Fibroblast of upper back skin (primary cell): ENCODE results near the gene AGBL4.
"Not testable (repeated sequence)": the region's sequence is repeated elsewhere in the genome, so short reads cannot be mapped to it uniquely, and the experiment has no call there.

Source experiments
- DNase-seq: peaks from one replicate; pipeline ENCODE4 v3.0.0-alpha.2; 2013

The AGBL4 gene

DNA sequence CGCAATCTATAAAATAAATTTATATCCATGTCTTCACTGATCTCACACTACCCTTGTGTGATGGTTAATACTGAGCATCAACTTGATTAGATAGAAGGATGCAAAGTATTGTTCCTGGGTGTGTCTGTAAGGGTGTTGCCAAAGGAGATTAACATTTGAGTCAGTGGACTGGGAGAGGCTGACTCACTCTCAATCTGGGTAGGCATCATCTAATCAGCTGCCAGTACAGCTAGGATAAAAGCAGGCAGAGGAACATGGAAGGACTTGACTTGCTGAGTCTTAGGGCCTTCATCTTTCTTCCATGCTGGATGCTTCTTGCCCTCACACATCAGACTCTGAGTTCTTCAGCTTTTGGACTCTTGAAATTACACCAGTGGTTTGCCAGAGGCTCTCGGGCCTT, 615.4 kb downstream of the AGBL4 start:
- no peak for DNase-seq

DNA sequence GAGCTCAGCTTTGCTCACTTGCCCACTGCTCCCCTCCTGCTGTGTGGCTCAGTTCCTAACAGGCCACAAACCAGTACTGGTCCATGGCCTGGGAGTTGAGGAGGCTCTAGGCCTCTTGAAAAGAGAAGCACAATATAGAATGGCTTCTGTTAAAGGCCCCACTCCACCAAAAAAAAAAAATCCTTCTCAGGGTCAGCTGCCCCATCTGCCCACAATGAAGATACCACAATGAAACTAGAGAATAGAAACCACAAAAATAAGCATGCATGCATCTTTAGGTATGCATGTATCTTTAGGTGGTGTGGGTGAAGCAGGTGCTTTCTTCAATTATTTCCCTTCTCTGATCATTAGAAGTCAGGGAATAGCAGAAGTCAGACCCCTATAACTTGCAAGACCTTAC, 626.7 kb downstream of the AGBL4 start:
- no peak for DNase-seq

- no peak for DNase-seq
Measured at GRCh38 chr1:49394200-49394599, 629.6 kb downstream of the AGBL4 start.

DNA sequence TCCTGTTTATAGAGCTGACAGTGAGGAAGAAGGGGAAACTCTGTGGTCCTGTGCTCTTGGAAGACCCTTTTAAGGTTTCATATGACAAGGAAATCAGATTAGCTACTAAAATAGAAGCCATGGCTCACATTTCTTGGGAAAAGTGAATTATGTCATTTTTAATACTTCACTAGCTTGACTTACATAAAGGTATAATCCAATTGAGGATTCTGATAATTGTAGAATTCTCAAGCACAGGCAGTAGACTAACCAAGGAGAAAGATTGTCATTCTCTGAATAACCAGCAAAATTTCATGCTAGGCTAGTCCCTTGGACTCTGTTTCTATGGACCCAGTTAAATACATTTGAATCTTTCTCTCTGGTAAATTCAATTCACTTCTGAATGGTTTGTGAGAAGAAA, 634.1 kb downstream of the AGBL4 start:
- no peak for DNase-seq

DNA sequence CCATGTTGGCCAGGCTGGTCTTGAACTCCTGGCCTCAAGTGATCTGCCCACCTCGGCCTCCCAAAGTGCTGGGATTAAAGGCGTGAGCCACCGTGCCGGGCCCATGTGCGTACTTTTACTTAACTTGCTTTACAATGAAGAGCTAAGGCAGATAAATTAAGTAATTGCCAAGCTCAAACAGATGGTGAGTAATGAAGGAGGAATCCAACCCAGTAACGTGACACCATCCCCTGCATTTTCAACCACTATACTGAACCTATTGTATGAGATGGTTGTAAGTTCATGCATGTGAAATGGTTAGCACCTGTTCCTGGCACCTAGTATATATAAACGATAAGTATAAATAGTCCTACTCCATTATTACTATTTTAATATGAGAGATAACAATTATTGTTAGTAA, 659.1 kb downstream of the AGBL4 start:
- DNase-seq: peak; percentile 27

GRCh38 chr1:49363628-49364027, 660.1 kb downstream of the AGBL4 start:
- no peak for DNase-seq

DNA sequence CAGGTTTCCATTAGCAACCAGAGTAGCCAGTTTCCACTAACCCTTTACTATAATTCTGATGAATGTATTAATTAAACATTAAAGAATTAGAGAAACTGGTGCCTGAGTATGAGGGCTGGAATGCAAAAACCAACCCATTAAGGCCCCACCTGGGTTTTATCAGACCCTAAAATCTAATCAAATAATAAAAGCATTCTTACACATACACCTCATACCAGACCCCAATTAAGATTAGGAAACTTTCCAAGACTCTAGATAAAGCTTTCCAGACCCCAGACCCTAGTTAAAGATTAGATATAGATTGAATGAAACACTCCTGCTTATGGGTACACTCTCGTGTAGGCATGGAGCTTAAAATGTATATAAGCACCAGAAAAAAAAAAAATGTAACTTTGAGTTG, 665.7 kb downstream of the AGBL4 start:
- DNase-seq: no peak

GRCh38 chr1:49356594-49356993, 667.2 kb downstream of the AGBL4 start:
- no peak for DNase-seq

GRCh38 chr1:49351768-49352167, 672.0 kb downstream of the AGBL4 start:
- DNase-seq: peak; percentile 64

GRCh38 chr1:49346767-49347349, 676.9 kb downstream of the AGBL4 start:
- DNase-seq: no peak

- DNase-seq: no peak
Measured at GRCh38 chr1:49340576-49340975, 683.2 kb downstream of the AGBL4 start.

DNA sequence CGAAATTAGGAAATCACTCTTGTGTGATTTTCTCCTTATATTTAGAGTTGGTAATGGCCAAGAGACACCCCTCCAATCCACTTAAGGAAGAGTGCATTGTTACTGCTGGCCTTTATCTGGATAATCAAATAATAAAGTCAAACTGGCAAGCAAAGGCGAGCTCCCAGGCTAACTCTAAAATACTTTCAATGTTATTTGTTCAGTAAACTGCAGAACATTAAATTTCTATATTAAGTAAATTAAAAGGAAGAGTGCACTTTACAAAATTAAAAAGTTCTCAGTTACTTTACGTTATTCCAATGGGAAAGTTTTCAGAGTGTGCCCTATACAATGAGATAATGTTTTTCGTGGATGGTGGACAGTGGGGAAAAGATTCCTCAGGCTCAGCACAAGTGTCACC, 684.7 kb downstream of the AGBL4 start:
- DNase-seq: no peak

GRCh38 chr1:49337251-49337650, 686.5 kb downstream of the AGBL4 start:
- DNase-seq: no peak

GRCh38 chr1:49333906-49334305, 689.8 kb downstream of the AGBL4 start:
- peak; percentile 28 for DNase-seq

DNA sequence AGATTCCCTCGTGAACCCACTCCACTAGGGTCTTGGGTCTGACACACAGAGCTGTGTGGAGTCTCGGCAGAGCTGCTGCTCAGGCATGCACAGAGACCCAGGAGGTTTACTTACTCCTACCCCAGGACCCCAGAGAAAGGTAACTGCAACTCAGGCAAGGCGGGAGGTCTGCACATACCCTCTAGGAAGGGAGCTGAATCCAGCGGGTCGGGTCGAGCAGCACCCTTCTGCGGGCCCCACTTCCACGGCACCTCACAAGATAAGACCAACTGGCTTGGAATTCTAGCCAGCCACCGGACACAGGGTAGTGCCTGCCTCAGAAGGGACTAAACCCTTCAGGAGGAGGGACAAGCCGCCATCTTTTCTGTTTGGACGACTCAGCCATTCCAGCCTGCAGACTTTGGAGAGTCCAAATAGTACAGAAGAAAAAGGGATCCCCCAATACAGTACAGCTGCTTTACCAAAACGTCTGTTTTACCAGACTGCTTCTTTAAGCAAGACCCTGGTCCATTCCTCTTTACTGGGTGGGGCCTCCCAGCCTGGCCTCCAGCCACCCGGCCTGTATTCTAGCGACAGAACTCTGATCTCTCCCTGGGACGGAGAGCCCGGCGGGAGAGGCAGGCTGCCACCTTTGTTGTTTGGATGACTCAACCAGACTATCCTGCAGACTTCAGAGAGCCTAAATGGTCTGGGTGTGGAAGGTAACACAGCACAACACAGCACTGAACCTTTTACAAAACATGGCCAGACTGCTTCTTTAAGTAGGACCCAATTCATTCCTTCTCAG, 692.5 kb downstream of the AGBL4 start:
- DNase-seq: no peak

GRCh38 chr1:49323925-49324540, 699.7 kb downstream of the AGBL4 start:
- DNase-seq: no peak

DNA sequence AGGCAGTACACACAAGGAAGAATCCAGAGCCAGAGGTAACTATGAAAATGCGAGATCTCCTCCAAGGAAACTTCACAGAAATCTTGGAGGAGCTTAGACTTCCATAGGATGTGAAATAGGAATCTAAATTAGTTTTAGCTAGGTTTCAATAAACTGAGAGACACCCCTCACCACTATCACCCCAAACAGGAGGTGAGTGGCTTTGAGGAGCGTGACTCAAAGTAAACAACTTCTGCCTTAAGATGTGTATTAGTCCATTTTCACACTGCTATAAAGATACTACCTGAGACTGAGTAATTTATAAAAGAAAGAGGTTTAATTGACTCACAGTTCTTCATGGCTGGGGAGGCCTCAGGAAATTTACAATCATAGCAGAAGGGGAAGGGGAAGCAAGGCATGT, 703.3 kb downstream of the AGBL4 start:
- DNase-seq: not testable (repeated sequence)

DNA sequence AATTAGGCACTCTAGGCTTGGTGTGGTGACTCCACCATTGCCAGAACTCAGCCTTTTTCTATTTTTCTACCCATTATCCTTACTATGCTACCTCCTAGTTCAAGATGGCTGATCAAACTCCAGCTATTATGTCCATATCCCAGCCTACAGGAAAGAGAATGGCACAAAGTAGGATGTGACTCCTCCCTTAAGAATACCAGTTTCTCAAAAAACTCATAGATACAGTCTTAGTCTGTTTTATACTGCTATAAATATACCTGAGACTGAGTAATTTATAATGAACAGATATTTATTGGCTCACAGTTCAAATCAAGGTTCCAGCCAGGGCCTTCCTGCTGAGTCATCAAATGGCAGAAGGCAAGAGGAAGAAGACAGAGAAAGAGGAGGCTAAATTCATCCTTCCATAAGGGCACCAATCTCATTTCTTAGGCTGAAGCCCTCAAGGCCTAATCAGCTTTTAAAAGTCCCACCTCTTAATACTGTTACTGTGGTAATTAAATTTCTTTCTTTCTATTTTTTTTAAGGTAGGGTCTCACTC, 704.3 kb downstream of the AGBL4 start:
- DNase-seq: peak; percentile 1

DNA sequence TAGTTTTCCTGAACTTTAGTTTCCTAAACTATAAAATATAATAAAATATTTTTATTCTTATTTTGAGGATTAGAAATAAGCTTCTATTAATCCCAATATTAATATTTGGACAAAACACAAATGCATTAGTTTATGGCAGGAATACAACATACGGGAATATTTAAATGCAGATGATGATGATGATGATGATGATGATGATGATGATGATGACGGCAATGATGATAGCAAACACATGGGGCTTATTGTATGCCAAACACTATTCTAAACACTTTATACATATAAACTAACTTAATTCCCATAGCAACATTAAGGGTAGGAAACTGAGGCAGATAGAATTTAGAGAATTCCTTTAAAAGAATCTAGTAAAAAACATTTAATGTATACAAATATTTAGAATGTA, 705.5 kb downstream of the AGBL4 start:
- no peak for DNase-seq

- no peak for DNase-seq
Measured at GRCh38 chr1:49307457-49307856, 716.3 kb downstream of the AGBL4 start.

DNA sequence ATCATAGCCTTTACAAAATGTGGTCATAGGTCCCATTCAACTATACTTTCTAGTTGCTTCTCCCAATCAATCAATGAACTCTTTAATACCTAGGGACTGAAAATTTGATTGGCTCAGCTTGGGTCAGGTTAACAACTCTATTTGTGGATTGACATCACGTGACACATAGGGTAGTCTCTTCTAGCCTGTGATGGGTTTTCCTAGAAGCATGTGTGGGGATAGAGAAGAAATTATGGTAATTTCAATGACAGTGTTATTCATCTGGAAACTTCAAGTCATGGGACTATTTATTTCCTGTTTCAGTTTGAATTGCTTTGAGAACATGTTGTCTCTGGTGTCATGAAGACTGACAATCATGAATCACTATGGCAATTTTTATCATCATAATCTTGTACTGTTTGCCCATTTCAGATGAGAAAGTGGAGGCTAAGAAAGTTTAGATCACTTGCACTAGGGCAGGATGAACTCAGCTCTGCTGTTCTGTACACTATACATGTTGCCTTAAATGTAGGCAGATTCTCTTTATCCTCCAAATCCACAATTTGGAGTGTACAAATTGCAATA, 717.2 kb downstream of the AGBL4 start:
- DNase-seq: no peak

- not testable (repeated sequence) for DNase-seq
Measured at GRCh38 chr1:49302400-49302799, 721.4 kb downstream of the AGBL4 start.

GRCh38 chr1:49298304-49298703, 725.5 kb downstream of the AGBL4 start:
- DNase-seq: peak; percentile 10

DNA sequence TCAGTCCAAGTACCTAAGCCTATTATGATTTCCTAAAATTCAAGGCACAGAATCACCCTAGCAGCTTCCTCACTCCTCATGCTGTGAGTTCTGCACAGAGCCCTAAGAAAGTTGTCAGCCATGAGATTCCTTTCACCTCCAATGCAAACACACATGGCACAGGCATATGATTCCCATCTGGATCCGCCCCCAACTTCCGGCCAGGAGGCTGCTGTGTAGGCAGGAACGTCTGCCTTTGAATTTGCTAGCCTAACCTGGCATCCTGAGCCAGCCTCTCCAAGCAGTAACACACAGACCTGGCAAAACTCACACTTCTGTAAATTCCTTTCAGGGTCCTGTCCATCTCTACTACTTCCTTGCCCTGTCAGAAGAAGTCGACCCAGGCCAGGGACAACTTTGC, 726.0 kb downstream of the AGBL4 start:
- DNase-seq: no peak
